Measurements from ENCODE around the gene METTL9. TPM values are rescaled to one million over a fixed set of nuclear protein-coding genes. Genes with fewer than 3 reads are reported as not detected.
A peak's percentile ranks its signal among the peaks of the same experiment; 100 is the strongest.

The METTL9 gene
- total and polyA plus RNA-seq, 2 of the 4 experiments (the other 2 are of a cell fraction) = 54.8 to 95.5 TPM

- H3K9me3 ChIP-seq (ENCODE audit: control insufficient read depth, insufficient read depth, low read length) = no peaks in the 10 kb centered on the region
- ATAC-seq (ENCODE audit: low read depth) = no peak
- H3K79me1 ChIP-seq (ENCODE audit: low read depth in 1 of 2, low read length in 2 of 2) = peaks cover 10 to 28% of the 10 kb centered on the region in 2 experiments
- no peak for DNase-seq
- H2BK5ac ChIP-seq (ENCODE audit: low read depth, low read length, poor library complexity, severe bottlenecking) = peak overlapping the region; percentile 58
- no peak overlapping the region for H2BK120ac ChIP-seq (ENCODE audit: low read depth, low read length)
- H2AK9ac ChIP-seq (replicated peaks; ENCODE audit: low read depth, low read length, poor library complexity) = no peak overlapping the region
- H3K27me3 ChIP-seq (ENCODE audit: control insufficient read depth, insufficient read depth, low read length) = no peaks in the 10 kb centered on the region
- no peak overlapping the region; the same call in 2 of the 3 replicates for H2BK15ac ChIP-seq (ENCODE audit: low read depth, low read length)
- TF ChIP-seq, protein P1, sequence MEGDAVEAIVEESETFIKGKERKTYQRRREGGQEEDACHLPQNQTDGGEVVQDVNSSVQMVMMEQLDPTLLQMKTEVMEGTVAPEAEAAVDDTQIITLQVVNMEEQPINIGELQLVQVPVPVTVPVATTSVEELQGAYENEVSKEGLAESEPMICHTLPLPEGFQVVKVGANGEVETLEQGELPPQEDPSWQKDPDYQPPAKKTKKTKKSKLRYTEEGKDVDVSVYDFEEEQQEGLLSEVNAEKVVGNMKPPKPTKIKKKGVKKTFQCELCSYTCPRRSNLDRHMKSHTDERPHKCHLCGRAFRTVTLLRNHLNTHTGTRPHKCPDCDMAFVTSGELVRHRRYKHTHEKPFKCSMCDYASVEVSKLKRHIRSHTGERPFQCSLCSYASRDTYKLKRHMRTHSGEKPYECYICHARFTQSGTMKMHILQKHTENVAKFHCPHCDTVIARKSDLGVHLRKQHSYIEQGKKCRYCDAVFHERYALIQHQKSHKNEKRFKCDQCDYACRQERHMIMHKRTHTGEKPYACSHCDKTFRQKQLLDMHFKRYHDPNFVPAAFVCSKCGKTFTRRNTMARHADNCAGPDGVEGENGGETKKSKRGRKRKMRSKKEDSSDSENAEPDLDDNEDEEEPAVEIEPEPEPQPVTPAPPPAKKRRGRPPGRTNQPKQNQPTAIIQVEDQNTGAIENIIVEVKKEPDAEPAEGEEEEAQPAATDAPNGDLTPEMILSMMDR (conservative IDR thresholded peaks at IDR 0.05; ENCODE audit: low read depth, low read length) = no peak
- TF ChIP-seq RFX5 (IDR thresholded peaks at IDR 0.05; ENCODE audit: low read depth, low read length) = no peak
- no peak for TF ChIP-seq CEBPB (IDR thresholded peaks at IDR 0.05; ENCODE audit: low read depth, low read length)
- TF ChIP-seq FOS (IDR thresholded peaks at IDR 0.05; ENCODE audit: low read depth, low read length) = no peak
- no peak for TF ChIP-seq RCOR1 (IDR thresholded peaks at IDR 0.05; ENCODE audit: insufficient replicate concordance, low read length)
- no peak for TF ChIP-seq SMC3 (IDR thresholded peaks at IDR 0.05; ENCODE audit: low read depth, low read length)
- TF ChIP-seq, protein P2, sequence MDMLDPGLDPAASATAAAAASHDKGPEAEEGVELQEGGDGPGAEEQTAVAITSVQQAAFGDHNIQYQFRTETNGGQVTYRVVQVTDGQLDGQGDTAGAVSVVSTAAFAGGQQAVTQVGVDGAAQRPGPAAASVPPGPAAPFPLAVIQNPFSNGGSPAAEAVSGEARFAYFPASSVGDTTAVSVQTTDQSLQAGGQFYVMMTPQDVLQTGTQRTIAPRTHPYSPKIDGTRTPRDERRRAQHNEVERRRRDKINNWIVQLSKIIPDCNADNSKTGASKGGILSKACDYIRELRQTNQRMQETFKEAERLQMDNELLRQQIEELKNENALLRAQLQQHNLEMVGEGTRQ (IDR thresholded peaks at IDR 0.05; ENCODE audit: low read depth, low read length) = no peak
- TF ChIP-seq MXI1 (IDR thresholded peaks at IDR 0.05; ENCODE audit: borderline replicate concordance, low read depth, low read length) = no peak
- TF ChIP-seq POLR2A (IDR thresholded peaks at IDR 0.05; ENCODE audit: low read depth, low read length) = no peak
- no peak for TF ChIP-seq MAFK (IDR thresholded peaks at IDR 0.05; ENCODE audit: low read depth, low read length)
- H3K9me1 ChIP-seq (ENCODE audit: insufficient read depth, low read length) = no peaks in the 10 kb centered on the region
- ChIA-PET CTCF (interaction anchor here (0.6 kb wide), 1 partner anchor 13 kb away, joined by 3 read pairs; no protein-coding TSS in a partner anchor), POLR2A (ENCODE audit: unreplicated experiment) (no interaction called here)
- no CpG with 5 or more reads among the region's 2 CpGs for WGBS, 2 experiments (ENCODE audit: extremely low coverage in 2 of 2, insufficient read length in 1 of 2)
- H3K4ac ChIP-seq (ENCODE audit: low read depth, low read length) = peak overlapping the region; percentile 60; the same call in 1 of the 2 replicates
- H2BK20ac ChIP-seq (ENCODE audit: low read depth, low read length) = no peak overlapping the region; the same call in 1 of the 2 replicates
- H3K23ac ChIP-seq (ENCODE audit: low read depth, low read length) = peak overlapping the region; percentile 75; the same call in 1 of the 2 replicates
- H4K91ac ChIP-seq (ENCODE audit: insufficient read depth, low read depth, low read length) = no peak overlapping the region; the same call in 1 of the 2 replicates
- peak overlapping the region; percentile 81; the same call in 1 of the 2 replicates for H2AK5ac ChIP-seq (ENCODE audit: low read depth, low read length)
- peaks cover 3% of the 10 kb centered on the region for H3K36me3 ChIP-seq (ENCODE audit: control insufficient read depth, insufficient read depth, low read length)
- peaks cover 7% of the 10 kb centered on the region for H3K4me1 ChIP-seq (ENCODE audit: control insufficient read depth, insufficient read depth, low read length)
- BruUV-seq (replicated peaks) = no TSS peak
- peaks cover 4% of the 10 kb centered on the region; the same call in 1 of the 2 replicates for H4K20me1 ChIP-seq (ENCODE audit: insufficient read depth, low read length)
- intact Hi-C loops (cut with micrococcal nuclease) (no loop called here), dilution Hi-C loops (cut with HindIII; ENCODE audit: low sequenced_read_pairs, unreplicated experiment) (no loop called here), in situ Hi-C loops (cut with MboI; ENCODE audit: low sequenced_read_pairs) (no loop called here)
- H4K5ac ChIP-seq (ENCODE audit: low read depth, low read length) = no peak overlapping the region
- no peak overlapping the region for H3K9ac ChIP-seq (ENCODE audit: low read depth, low read length)
- H2AFZ ChIP-seq (replicated peaks; ENCODE audit: low read length, poor library complexity) = no peak overlapping the region
- H3K18ac ChIP-seq (ENCODE audit: low read depth, low read length) = no peak overlapping the region
- H3K4me2 ChIP-seq (ENCODE audit: low read depth, low read length) = no peak overlapping the region
- no peak overlapping the region for H3K4me3 ChIP-seq (ENCODE audit: insufficient read depth, low read depth, low read length)
- H3K56ac ChIP-seq (ENCODE audit: extremely low read depth, insufficient read depth, low read length) = no peak overlapping the region
- 0 out of 2 replicates have a peak overlapping the region, but pooled peaks have one; percentile 53 for H3K14ac ChIP-seq (replicated peaks; ENCODE audit: low read depth, low read length)
- no peak overlapping the region for H3K27ac ChIP-seq (ENCODE audit: insufficient read depth, low read length)
- no peak overlapping the region; a peak in 1 of 4 replicates for H4K8ac ChIP-seq (ENCODE audit: low read depth in 2 of 2, low read length in 2 of 2)
These were observed 40.1 kb downstream of the METTL9 start for GRCh38 chr16:21639493-21639892.
